Daoy (cell line): ENCODE data around the gene BNC2. TPM values are rescaled to one million over a fixed set of nuclear protein-coding genes. Genes with fewer than 3 reads are reported as not detected.

Source experiments
- DNase-seq: peaks from one replicate; pipeline ENCODE4 v3.0.0-alpha.2; 2015; ENCODE audit warnings: low read depth
- total RNA-seq: library from RNA; depleted of rRNA; stranded (reverse); fragments of >200 nt; shearing (Covaris generic); gene quantifications from 2 replicates; pipeline ENCODE4 v1.2.3, GENCODE V29; 2014

Gene BNC2
- total RNA-seq, 1 experiment from 2014 or later: 6.7 TPM

DNA sequence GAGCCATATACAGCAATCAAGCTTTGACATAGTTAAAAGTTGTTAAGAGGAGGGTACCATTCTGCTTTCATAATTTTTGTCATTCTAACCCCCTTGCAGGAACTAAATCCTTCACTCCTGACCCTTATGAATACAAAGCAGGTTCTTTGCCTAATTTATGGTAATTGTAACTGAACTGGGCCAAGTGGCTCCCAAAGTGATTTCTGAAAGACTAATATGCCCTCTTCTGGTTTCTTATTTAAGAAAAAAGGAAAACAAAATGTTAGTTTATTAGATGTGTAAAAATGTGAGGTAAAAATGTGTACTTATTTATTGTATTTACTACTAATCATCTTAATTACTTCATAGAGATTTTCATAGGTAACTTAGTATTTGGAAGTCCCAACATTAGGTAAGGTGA, 268.5 kb downstream of the BNC2 start:
- no peak for DNase-seq

DNA sequence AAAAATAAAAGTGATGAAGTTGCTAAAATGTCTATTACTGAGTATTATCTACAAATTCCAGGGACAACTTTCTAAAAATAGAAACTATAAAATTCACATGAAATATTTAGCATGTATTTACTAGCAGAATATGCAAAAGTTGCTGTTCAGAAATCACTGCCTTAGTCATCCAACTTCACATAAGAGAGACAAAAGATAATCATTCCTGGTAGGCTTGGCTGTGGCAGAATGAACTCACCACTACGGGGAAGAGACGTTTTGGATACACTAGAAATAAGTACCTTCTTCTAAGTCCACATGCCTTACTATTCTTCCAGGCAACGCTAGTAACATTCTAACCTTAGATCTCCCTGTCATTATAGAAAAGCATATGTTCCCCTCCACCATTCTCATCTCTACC, 272.2 kb downstream of the BNC2 start:
- peak; percentile 5 for DNase-seq

DNA sequence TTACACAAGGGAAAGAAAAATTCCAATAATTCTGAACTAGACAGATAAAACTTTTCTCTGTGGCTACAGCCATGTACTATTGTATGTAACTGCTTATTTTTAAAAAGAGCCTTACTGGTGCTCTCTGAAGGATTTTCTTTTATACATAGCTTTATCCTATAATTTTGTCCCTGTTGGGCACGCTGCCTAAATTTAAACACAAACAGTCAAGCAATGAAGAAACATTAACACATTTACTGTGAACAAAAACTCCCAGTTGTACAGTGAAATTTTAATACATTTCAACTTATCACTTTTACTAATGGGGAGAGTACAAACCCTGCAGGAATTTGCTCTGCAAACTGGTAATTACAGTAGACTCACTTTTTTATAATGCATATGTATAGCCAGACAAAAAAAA, 273.3 kb downstream of the BNC2 start:
- no peak for DNase-seq

DNA sequence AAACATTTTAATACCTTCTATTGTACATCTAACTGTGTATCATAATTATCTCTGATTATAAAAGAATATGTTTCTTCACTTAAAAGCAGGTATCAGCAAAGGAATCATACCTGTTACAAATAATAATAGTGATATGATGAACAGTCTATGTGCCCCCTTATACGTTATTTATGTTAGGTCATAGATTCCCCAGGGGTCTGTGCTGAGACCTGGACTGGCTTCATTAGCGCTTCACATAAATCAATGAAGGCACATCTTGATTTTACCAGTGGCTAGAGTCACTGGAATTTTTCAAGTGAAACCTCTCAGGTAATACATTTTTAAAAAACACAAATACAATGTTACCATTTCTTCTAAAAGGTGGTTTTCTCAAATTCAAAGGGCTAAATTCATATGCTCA, 275.2 kb downstream of the BNC2 start:
- no peak for DNase-seq

DNA sequence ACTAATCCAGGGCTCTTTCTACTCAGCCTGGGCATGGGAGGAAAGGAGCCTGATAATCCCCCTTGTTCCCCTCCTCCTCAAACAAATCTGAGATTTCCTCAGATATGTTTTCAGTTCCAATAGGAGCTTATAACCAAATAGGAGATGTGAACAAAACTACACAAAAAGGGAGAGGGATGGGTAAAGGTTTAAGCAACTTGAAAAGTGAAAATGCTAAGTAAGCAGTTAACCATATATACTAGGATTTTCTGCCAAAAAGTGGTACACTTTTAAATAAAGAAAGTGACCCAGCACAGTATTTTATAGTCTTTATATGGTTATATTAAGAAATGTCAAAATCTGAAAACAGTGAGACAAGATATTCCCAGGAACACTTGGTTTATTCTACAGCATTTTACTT, 275.7 kb downstream of the BNC2 start:
- no peak for DNase-seq

DNA sequence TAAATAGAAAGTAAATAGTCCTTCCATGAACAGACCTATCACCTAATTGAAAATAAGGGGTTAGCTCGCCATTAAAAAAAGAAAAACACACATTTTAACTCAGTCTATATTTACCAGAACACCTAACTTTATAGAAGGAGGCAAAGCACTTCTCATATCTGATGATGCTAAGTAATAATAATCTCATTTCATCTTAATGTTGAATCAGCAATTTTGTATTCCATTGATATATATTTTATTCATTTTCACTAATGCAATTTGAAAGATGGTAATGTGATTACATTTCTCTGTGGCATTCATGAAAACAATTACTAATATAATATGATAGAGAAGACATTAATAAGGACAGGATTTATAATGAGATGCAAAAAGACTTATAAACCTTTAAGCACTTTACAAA, 276.7 kb downstream of the BNC2 start:
- DNase-seq: no peak

DNA sequence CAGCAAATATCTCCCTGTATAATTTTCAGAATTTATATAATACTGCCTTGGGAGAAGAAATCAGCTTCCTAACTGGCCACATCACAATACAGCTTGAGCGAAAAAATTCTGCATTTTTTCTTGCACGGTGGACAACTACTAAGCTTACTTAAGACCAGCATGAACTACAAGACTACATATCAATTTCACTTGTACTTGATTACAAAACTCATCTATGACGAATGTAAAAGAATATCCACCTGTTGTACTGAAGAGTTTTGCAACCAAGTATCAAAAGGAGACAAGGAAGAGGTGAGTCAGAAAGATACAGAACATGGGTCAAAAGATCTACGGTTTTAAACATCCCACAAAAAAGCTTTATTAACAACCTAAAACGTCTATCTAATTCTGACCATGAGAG, 279.4 kb downstream of the BNC2 start:
- no peak for DNase-seq

DNA sequence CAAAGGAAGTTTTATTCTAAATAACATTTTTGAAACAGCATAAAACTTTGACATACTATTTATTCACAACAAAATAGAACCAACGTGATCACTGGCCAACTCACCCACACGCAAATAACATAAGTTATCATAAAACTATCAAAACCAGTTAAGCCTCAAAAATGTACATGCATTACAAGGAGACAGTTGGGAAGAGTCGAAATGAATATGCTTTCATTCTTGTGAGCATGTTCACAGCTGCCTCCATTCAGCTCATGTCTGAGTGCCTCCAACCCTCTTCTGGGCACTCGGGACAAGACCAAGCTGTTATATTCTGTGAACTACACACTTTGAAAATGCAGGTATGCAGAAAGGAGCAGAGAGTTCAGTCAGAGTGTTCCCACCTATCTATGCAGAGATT, 284.9 kb downstream of the BNC2 start:
- no peak for DNase-seq

DNA sequence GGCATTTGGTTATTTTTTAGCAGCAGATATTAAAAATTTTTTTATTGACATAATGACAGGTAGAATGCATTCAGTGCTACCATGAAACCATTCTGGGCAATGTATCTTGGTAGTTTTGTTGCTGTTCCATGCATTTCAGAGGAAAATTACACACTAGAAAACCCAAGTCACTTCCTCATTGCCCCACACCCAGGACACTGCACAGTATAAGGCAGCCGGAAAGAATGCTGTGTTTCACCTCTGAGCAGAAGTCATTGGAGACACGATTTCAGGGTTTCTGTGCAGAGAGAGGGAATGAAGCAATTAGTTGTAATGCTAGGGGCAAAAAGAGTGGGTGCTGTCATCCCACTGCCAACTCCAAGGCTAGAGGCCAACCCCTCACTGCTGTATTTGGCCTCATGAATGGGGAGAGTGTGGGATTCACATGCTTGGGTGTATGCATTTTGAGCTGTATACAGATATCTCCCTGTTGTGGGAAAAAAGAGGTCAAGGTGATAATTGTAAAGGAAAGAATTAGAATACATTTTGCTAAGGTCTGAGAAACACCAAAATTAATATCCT, 290.5 kb downstream of the BNC2 start:
- no peak for DNase-seq

DNA sequence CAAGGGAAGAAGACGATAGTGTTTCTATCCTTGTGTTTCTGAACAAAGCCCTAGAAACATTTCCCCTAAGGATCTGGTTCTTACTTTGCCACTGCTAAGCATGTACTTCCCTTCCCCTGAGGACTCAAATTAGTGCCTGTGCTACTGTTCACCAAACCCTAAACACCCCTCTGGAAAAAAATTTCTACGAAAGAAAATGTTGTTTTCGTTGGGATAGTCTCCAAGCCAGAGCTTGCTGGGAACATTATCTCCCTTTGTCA, 294.6 kb downstream of the BNC2 start:
- DNase-seq: no peak

DNA sequence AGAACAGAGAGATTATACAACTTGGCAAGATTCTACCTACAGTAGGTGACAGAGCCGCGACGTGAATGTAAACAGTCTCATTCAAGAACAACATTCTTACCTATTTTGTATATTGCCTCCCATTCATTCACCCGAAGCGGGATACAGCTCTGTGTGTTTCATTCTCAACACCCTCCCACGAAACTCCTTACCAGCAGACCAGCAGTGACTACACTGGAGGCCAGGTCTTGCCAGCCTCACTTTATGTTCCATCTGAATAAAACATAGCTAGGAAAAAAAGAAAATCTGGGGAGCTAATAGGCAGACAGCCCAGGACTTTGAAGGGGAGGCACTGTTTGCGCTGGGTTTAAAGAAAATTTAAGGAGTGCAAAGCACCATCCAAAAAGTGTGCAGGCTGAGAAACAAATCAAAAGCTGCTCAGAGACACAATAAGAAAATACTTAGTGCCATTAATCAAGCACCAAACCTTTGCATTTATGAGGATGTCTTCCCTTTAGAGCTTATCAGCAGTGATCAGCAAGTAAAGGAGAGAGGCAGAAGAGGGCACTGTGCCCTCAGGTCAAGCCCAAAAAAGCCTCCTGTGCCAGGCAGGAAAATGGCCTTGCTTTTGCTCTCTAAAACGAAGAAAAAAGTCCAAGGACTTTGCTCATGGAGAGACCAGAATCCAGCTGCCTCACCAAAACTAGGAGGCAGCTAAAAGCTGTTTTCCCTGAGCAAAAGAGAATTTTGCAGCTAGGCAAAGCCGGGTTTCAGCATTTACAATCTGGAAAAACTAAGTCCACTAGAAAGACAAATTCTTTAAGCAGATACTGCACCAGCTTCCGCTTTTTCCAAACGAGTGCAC, 295.1 kb downstream of the BNC2 start:
- DNase-seq: no peak

DNA sequence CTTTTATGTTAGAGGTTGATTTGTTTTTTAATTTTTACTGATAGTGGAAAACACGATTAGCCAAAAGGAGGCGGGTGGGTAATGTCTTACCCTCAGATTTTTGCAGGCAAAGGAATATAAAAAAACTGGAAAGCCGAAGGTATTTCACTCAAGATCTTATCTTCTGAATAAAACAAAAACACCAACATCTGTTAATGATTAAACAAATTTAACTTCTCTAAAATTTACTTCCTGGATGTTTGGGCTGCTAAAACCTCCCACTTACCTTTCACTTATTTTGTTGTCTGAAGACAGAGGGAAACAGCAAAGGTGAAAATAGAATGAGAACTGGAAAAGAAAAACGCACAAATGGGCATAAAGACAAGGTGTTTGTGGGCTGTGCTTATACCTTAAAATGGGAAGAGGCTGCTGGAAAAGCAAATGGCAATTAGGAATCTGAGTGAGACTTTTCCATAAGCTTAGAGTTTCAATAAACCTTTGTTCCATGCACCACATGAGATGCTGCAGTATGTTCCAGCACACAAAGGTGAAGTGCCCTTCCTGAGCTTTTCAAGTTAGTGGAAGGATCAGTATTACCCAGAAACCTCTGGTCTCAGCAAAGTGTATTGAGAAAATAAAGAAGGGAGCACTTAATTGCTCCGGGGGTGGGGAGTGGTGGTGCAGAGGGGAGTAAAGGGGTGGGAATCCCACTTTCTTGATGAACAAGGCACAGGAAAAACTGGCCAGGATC, 298.3 kb downstream of the BNC2 start:
- no peak for DNase-seq

DNA sequence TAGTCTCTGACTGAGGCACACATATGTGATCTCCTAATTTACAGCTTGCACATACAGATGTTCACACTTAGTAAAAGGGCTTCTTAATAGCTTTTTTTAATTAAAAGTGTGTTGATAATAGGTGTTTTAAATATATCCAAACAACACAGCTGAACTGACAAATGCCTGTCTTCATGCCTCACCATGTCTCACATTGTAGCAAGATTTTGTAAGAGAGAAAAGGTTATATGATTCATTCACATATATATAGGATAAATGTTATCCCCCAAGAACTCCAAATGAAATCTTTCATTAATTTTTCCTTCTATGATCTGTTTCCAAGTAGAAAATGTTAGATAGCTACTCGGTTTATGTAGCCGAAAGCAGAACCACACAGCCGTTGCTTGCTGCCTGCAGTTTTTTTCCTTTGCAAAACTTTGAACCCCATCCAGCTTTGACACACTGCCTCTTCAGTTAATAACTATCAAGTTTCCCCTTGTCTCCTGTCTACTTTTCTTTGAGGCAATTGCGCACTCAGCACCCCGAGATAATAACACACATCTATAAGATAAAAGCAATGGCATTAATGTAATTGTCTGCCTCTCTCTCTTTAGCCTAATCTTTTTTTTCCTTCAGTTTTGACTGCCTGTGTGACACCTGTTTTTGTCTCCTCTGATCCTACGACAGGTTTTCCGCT, 299.2 kb downstream of the BNC2 start:
- peak; percentile 6 for DNase-seq

DNA sequence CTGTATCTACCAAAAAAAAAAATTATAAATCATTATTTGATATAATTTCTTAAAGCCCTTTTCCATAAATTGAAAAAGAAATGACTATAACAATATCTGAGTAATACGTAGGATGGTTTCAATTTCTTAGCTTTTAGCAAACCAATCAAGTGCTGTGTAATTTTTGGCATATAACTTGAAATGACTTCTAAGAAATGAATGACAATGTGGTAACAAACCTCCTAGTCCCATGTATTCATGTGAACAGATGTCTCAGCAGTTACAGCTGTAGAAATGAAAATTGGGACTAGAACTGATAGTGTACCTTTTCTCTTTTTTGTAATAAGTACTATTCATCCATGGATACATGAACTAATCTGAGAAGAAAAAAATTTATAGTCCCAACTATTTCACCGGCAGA, 307.0 kb downstream of the BNC2 start:
- no peak for DNase-seq

DNA sequence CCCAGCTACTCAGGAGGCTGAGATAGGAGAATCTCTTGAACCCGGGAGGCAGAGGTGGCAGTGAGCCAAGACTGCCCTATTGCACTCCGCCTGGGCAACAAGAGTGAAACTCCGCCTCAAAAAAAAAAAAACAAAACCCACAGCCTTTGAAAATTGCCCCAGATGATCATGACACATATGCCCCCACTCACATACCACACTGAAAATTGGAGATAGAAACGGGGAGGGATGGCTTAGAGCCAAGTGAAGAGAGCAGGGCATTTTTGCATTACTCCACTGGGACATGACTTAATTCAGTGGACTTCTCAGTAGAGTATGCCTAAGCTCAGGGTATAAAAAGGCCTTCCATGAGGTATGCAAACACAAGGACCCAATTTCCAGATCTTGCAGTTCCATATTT, 309.3 kb downstream of the BNC2 start:
- peak; percentile 9 for DNase-seq

DNA sequence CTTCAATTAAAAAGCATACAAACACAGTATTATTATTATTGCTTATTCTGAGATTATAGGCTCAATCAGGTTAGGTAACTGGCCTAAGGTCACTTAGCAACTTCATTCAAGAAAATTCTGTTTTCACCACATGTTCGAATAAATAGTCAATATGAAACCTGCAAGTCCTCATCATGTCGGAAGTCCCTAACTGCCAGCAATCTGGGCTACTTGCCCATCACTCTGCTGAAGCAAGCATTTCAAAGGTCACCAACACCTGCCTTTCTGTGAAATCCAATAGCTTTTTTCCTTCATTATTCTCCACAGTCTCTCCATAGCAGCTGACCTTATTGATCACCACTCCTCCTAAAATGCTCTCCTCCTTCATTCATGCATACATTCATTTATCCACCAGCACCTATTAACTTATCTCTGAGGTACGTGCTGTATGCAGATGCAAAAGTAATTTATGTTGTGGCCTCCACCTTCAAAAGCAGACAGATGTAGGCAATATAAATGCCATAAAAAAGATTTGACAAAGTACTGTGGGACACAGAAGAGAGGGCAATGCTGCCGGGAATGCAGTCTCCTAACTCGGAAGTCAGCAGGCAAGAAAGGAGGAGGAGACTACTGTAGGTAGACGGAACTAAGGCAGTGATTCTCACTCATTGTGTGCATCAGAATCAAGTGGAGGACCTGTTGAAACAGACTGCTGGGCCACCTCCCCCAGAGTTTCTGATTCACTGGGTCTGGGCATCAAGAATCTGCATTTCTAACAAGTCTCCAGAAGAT, 310.9 kb downstream of the BNC2 start:
- no peak for DNase-seq

DNA sequence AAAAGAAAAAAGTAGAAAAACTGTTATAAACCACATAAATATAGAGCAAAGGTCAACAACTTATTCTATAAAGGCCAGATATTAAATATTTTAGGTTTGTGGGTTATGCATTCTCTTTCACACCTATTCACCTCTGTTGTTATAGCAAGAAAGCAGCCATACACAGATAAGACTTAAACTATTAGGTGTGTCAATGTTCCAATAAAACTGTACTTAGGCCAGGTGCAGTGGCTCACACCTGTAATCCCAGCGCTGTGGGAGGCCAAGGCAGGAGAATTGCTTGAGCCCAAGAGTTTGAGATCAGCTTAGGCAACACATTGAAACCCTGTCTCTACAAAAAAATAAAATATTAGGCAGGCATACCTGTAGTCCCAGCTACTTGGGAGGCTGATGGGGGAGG, 314.7 kb downstream of the BNC2 start:
- no peak for DNase-seq

DNA sequence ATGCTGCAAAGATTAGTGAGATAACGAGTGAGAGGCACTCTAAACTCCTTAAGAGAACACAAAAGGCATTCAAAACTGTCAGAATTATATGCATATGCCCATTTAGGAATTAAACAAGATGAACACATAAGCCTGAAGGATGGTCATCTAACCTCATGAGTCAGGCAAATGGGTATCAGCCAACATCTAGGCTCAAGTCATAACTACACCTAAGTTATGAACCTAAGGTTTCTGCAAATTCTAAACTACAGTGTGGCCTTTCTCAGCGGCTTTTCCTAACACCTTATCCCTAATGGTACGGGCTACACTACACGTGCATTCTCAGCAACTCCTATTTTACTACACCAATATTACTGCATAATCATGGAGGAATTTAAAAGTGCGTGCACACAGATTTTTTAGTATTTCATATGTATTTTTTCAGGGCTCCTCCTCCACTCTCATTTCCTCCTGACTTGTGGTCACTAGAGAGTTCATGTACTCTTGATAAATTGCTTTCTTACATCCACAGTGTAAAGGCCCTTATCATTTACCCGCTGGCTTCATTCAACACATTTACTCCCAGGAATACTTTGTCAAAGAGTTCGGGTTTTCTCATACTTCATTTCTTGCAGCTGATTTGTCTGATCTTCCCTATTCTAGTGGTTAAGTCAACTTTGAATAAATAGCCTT, 316.5 kb downstream of the BNC2 start:
- DNase-seq: no peak

DNA sequence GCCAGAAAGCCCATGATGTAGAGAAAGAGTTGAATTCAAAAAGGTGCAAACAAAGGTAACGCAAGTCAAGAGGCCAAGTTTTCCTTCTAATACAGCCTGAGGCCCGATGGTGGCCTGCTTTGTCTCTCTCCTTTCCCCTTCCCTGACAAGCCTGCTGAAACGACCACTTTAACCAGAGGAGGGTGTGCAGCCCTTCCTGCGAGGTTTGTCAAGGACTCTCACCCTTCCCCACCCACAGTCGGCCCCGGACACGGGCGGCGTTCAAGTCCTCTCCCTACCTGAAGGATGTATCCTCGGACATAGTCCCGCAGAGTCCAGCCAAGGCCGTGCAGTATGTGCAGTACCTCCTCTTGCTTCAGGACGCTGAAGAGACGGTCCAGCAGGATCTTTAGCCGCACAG, 318.2 kb downstream of the BNC2 start:
- DNase-seq: no peak

DNA sequence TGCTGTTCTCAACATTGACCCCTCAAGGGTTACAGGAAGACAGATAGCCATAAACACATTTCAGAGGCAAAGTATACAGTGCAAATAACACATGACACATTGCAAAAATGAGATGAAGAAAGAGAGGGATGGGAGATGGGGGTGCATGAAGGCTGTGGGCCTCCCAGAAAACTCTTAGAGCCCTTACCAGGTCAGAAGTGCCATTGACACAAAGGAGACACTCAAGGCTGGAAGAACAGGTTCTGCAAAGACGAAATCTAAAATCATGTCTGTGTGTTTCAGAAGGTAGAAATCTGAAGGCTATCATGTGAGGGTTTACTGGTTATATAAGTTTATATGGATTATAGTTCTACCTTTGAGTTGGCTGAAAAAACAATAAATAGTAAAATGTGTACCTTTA, 318.8 kb downstream of the BNC2 start:
- DNase-seq: no peak

DNA sequence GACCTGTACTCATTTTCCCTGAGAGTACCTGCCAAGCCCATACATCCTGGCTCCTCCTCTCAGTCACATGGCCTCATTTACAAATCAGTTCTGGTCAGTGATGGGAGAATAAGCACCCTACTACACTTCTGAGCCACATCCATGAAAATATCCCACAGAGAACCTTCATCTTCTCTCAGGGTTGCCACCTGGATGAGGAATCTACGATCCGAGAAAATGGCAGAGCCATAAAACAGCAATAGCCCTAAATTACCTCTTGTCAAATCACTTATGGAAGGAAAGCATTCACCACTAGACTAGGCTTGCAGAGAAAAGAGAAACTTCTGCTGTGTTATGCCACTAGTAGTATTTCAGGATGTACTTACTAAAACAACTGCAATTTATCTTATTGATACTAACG, 324.8 kb downstream of the BNC2 start:
- DNase-seq: no peak

DNA sequence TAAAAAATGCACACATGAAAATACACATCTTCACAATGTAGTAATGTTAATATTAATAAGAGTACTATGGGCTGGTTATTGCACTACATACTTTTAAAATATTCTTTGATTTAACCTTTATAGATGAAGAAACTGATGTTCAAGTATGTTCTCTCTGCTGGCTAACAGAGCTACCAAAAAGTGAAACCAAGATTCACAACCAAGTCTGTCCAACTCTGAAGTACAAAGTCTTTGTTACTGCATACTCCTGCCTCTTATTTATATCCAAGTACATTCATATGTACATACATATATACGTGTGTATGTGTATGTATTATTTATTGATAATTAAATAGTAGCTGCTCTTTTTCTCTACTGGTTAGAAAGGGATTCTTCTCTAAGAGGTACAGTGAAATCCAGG, 325.6 kb downstream of the BNC2 start:
- DNase-seq: no peak
